ENCODE data around the gene MED13. TPM values are rescaled to one million over a fixed set of nuclear protein-coding genes. Genes with fewer than 3 reads are reported as not detected.

MED13 gene
- total RNA-seq, 4 donors from 2014 or later: 62.4 to 166 (median 111) TPM

- WGBS, 2 donors: 81 to 86% methylated on average over 4 of the region's 4 CpGs
- no peak for DNase-seq (ENCODE audit: low spot score in 2 of 2)
- Histone ChIP-seq H3K4me3 (no peak overlapping the region), H3K36me3 (peaks cover 3 to 91% (median 33%) of the 10 kb centered on the region in 3 donors), H3K27ac (no peak overlapping the region), H3K9me3 (no peaks in the 10 kb centered on the region), H3K27me3 (no peaks in the 10 kb centered on the region), H3K4me1 (no peaks in the 10 kb centered on the region)
- TF ChIP-seq EP300 (IDR thresholded peaks at IDR 0.05) (no peak), CTCF (IDR thresholded peaks at IDR 0.05) (no peak), POLR2A (IDR thresholded peaks at IDR 0.05) (no peak)
These were observed 109.5 kb downstream of the MED13 start for GRCh38 chr17:61955619-61956018.

- no peak for DNase-seq (ENCODE audit: low spot score in 2 of 2)
- no peaks in the 10 kb centered on the region for H3K4me1 ChIP-seq
- H3K27ac ChIP-seq: no peak overlapping the region
- no peaks in the 10 kb centered on the region for H3K27me3 ChIP-seq
- no peaks in the 10 kb centered on the region for H3K9me3 ChIP-seq
- TF ChIP-seq CTCF (IDR thresholded peaks at IDR 0.05) (no peak), POLR2A (IDR thresholded peaks at IDR 0.05) (no peak), EP300 (IDR thresholded peaks at IDR 0.05) (no peak)
- H3K36me3 ChIP-seq: peaks cover 3 to 79% (median 4%) of the 10 kb centered on the region in 3 donors
- no peak overlapping the region for H3K4me3 ChIP-seq
- WGBS, 2 donors: 78 to 92% methylated on average over 3 of the region's 3 CpGs
These were observed 117.6 kb downstream of the MED13 start for GRCh38 chr17:61947367-61948078.

GRCh38 chr17:61946359-61946758, 118.7 kb downstream of the MED13 start:
- TF ChIP-seq EP300 (IDR thresholded peaks at IDR 0.05): no peak
- TF ChIP-seq POLR2A (IDR thresholded peaks at IDR 0.05): no peak
- TF ChIP-seq CTCF (IDR thresholded peaks at IDR 0.05): no peak
- DNase-seq (ENCODE audit: low spot score in 2 of 2): no peak
- H3K9me3 ChIP-seq: no peaks in the 10 kb centered on the region
- H3K27me3 ChIP-seq: no peaks in the 10 kb centered on the region
- no peaks in the 10 kb centered on the region for H3K4me1 ChIP-seq
- no peak overlapping the region for H3K4me3 ChIP-seq
- peaks cover 0 to 74% (median 3%) of the 10 kb centered on the region in 3 donors for H3K36me3 ChIP-seq
- 66 to 75% methylated on average over 2 of the region's 2 CpGs for WGBS, 2 donors
- no peak overlapping the region for H3K27ac ChIP-seq

- WGBS, 2 donors: 93 to 98% methylated on average over 1 of the region's 1 CpG
- H3K27ac ChIP-seq: no peak overlapping the region
- TF ChIP-seq POLR2A (IDR thresholded peaks at IDR 0.05) (no peak), EP300 (IDR thresholded peaks at IDR 0.05) (no peak), CTCF (IDR thresholded peaks at IDR 0.05) (no peak)
- H3K9me3 ChIP-seq: no peaks in the 10 kb centered on the region
- H3K36me3 ChIP-seq: peaks cover 0 to 42% (median 3%) of the 10 kb centered on the region in 3 donors
- no peaks in the 10 kb centered on the region for H3K27me3 ChIP-seq
- DNase-seq (ENCODE audit: low spot score in 2 of 2): no peak
- no peak overlapping the region for H3K4me3 ChIP-seq
- H3K4me1 ChIP-seq: no peaks in the 10 kb centered on the region
These were observed 122.0 kb downstream of the MED13 start for GRCh38 chr17:61943117-61943516.

GRCh38 chr17:61942085-61942484, 123.0 kb downstream of the MED13 start:
- no peak for DNase-seq (ENCODE audit: low spot score in 2 of 2)
- 90 to 92% methylated on average over 2 of the region's 2 CpGs for WGBS, 2 donors
- TF ChIP-seq CTCF (IDR thresholded peaks at IDR 0.05): no peak
- no peak for TF ChIP-seq POLR2A (IDR thresholded peaks at IDR 0.05)
- no peak for TF ChIP-seq EP300 (IDR thresholded peaks at IDR 0.05)
- Histone ChIP-seq H3K36me3 (peaks cover 0 to 32% (median 3%) of the 10 kb centered on the region in 3 donors), H3K27me3 (no peaks in the 10 kb centered on the region), H3K27ac (no peak overlapping the region), H3K9me3 (no peaks in the 10 kb centered on the region), H3K4me3 (no peak overlapping the region), H3K4me1 (no peaks in the 10 kb centered on the region)
